Measurements from ENCODE around the gene HNRNPF.
A peak's percentile ranks its signal among the peaks of the same experiment; 100 is the strongest.

The HNRNPF gene

GRCh38 chr10:43376828-43377423 is 32.1 kb downstream of the HNRNPF start:
- DNase-seq (ENCODE audit: low read depth, low spot score) = no peak

GRCh38 chr10:43376046-43376635 is 32.8 kb downstream of the HNRNPF start:
- no peak for DNase-seq (ENCODE audit: low read depth, low spot score)

- no peak for DNase-seq (ENCODE audit: low read depth, low spot score)
Measured at GRCh38 chr10:43375401-43376020, 33.5 kb downstream of the HNRNPF start.

- DNase-seq (ENCODE audit: low read depth, low spot score) = no peak
Measured at GRCh38 chr10:43374194-43374593, 34.8 kb downstream of the HNRNPF start.

- DNase-seq (ENCODE audit: low read depth, low spot score) = no peak
Measured at GRCh38 chr10:43373461-43373860, 35.5 kb downstream of the HNRNPF start.

GRCh38 chr10:43372765-43373361 is 36.1 kb downstream of the HNRNPF start:
- no peak for DNase-seq (ENCODE audit: low read depth, low spot score)

GRCh38 chr10:43371418-43371817 is 37.6 kb downstream of the HNRNPF start, which contains the start of gene FXYD4:
Gene FXYD4 (plus strand): TSS chr10:43371636. CDS start chr10:43373747, 2,111 bp downstream.
- DNase-seq (ENCODE audit: low read depth, low spot score) = no peak

GRCh38 chr10:43370671-43371215 is 38.2 kb downstream of the HNRNPF start:
- DNase-seq (ENCODE audit: low read depth, low spot score) = no peak

- DNase-seq (ENCODE audit: low read depth, low spot score) = no peak
Measured at GRCh38 chr10:43369921-43370320, 39.1 kb downstream of the HNRNPF start.

- DNase-seq (ENCODE audit: low read depth, low spot score) = no peak
Measured at GRCh38 chr10:43365001-43365400, 44.0 kb downstream of the HNRNPF start.

- peak; percentile 90 for DNase-seq (ENCODE audit: low read depth, low spot score)
Measured at GRCh38 chr10:43362191-43362839, 46.7 kb downstream of the HNRNPF start.

GRCh38 chr10:43361547-43362190 is 47.3 kb downstream of the HNRNPF start:
- no peak for DNase-seq (ENCODE audit: low read depth, low spot score)

- no peak for DNase-seq (ENCODE audit: low read depth, low spot score)
Measured at GRCh38 chr10:43360086-43360485, 48.9 kb downstream of the HNRNPF start.

- DNase-seq (ENCODE audit: low read depth, low spot score) = no peak
Measured at GRCh38 chr10:43355749-43356371, 53.1 kb downstream of the HNRNPF start.

- no peak for DNase-seq (ENCODE audit: low read depth, low spot score)
Measured at GRCh38 chr10:43354879-43355380, 54.1 kb downstream of the HNRNPF start.

- DNase-seq (ENCODE audit: low read depth, low spot score) = no peak
Measured at GRCh38 chr10:43354330-43354635, 54.7 kb downstream of the HNRNPF start.

GRCh38 chr10:43353495-43354329 is 55.3 kb downstream of the HNRNPF start:
- DNase-seq (ENCODE audit: low read depth, low spot score) = no peak

- DNase-seq (ENCODE audit: low read depth, low spot score) = no peak
Measured at GRCh38 chr10:43352951-43353350, 56.0 kb downstream of the HNRNPF start.

- no peak for DNase-seq (ENCODE audit: low read depth, low spot score)
Measured at GRCh38 chr10:43351301-43351700, 57.7 kb downstream of the HNRNPF start.

- no peak for DNase-seq (ENCODE audit: low read depth, low spot score)
Measured at GRCh38 chr10:43350686-43351085, 58.3 kb downstream of the HNRNPF start.

Measured in iPS DF 19.7 (cell line).